Superior temporal gyrus (tissue), 1 donor: ENCODE results near the gene NBPF19.
A peak's percentile ranks its signal among the peaks of the same experiment; 100 is the strongest.
"Not testable (repeated sequence)": the region's sequence is repeated elsewhere in the genome, so short reads cannot be mapped to it uniquely, and the experiment has no call there.

Source experiments
- DNase-seq: peaks from one replicate; pipeline ENCODE4 v3.0.0-alpha.2; 2016; ENCODE audit errors: extremely low spot score

NBPF19 gene, protein sequence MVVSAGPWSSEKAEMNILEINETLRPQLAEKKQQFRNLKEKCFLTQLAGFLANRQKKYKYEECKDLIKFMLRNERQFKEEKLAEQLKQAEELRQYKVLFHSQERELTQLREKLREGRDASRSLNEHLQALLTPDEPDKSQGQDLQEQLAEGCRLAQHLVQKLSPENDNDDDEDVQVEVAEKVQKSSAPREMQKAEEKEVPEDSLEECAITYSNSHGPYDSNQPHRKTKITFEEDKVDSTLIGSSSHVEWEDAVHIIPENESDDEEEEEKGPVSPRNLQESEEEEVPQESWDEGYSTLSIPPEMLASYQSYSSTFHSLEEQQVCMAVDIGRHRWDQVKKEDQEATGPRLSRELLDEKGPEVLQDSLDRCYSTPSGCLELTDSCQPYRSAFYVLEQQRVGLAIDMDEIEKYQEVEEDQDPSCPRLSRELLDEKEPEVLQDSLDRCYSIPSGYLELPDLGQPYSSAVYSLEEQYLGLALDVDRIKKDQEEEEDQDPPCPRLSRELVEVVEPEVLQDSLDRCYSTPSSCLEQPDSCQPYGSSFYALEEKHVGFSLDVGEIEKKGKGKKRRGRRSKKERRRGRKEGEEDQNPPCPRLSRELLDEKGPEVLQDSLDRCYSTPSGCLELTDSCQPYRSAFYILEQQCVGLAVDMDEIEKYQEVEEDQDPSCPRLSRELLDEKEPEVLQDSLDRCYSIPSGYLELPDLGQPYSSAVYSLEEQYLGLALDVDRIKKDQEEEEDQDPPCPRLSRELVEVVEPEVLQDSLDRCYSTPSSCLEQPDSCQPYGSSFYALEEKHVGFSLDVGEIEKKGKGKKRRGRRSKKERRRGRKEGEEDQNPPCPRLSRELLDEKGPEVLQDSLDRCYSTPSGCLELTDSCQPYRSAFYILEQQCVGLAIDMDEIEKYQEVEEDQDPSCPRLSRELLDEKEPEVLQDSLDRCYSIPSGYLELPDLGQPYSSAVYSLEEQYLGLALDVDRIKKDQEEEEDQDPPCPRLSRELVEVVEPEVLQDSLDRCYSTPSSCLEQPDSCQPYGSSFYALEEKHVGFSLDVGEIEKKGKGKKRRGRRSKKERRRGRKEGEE (N-terminal part only)

GRCh38 chr1:149474745-149475144 is at the start of gene NBPF19:
TSS of gene NBPF19 (plus strand) at chr1:149475045. CDS start at chr1:149475933, 888 bp downstream.
- not testable (repeated sequence) for DNase-seq

DNA sequence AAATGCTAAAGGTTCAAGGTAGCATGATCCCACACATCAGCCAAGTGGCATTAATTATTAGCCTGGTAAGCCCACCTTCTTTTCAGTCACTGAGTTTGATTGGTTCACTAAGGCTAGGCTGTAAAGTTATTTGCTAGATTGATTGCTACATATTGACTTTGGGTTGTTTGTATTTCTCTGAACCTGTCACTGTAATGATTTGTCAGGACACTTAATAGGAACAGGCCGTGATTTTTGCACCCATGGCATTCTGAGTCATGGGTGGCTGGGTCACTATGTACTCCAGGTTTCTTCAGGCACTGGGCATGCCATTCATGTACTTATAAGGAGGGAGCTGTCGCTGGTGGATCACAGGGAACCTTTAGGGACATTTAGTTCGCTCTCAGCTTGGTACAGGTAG is 46.5 kb upstream of the NBPF19 start:
- not testable (repeated sequence) for DNase-seq

DNA sequence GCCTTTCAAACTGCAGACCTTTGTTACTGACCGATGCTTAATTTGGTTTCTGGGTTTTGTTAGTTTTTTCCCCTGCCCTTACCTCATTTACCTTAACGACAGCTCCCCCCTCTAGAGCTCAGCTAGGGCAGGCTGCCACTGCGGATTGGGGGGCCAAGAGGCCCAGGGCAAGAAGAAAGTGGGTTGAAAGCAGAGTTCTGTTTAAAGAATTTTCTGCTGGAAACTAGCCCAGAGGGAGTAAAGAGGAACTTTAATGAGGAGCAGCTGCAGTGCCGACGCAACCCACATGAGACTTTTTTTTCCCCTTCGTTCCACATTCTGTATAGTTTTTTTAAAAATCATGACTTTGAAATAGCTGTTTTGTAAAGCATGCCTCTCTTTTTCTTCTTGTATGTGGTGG is 29.4 kb upstream of the NBPF19 start:
- DNase-seq: peak; percentile 9

- DNase-seq: not testable (repeated sequence)
Observed at GRCh38 chr1:149452196-149452595, 22.6 kb upstream of the NBPF19 start.

DNA sequence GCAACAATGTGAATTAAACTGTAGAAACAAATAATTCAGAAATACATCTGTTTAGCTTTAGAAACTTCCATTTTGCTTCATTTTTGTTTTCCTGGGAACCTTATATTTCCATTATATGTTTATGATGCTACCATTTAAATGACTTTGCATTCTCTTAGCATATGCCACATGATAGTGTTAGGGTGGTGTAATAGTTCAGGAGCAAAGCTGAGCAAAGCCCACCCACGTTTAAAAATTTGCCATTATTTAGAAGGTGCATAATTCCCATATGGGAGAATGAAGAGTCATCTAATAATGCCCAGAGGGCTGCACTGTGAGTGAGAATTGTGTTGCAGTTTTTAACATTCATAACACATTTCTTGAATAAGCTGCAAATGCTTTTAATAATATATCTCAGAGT is 22.2 kb upstream of the NBPF19 start:
- not testable (repeated sequence) for DNase-seq

DNA sequence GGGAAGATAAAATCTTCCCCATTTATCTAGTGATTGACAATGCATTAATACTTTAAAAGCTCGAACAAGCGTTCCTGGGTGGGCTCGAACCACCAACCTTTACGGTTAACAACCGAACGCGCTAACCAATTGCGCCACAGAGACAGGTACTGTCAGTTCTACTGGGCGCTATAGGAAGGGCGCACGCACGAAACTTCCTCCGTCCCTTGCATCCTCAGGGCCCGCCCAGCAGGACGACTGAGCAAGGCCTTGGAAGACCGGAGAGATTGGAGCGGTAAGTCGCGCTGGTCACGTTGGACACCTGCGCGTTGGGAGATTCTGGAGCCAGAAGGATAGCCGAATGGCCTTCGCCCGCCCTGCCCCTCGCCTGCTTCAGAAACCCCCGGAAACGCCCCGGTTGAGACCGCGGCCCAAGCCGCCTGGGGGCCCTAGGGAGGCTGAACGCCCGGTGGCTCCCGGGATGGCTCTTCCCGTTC is 83.5 kb downstream of the NBPF19 start:
- peak; percentile 42 for DNase-seq

DNA sequence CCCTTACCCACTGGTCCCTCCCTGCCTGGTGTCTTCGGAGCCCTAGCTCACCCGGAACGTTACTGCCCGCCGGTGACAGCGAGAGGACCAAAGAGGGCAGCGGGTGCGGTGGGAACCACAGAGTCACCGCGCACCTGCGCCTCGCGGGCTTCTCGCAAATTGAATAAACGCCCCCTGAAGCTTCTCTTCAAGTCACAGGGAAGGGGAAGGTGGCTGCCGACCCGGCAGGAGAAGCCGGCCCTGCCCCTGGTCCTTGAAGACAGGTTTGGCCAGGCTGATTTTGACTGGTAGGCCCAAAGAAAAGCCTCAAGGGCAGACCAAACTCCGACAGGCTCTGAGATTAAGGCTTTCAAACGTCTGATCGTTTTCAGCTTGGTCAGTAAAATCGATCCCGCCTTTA is 87.0 kb downstream of the NBPF19 start:
- DNase-seq: not testable (repeated sequence)

DNA sequence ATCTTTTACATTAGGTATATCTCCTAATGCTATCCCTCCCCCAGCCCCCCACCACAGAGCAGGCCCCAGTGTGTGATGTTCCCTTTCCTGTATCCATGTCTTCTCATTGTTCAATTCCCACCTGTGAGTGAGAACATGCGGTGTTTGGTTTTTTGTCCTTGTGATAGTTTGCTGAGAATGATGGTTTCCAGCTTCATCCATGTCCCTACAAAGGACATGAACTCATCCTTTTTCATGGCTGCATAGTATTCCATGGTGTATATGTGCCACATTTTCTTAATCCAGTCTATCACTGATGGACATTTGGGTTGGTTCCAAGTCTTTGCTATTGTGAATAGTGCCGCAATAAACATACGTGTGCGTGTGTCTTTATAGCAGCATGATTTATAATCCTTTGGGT is 90.6 kb downstream of the NBPF19 start:
- not testable (repeated sequence) for DNase-seq

GRCh38 chr1:149572763-149573162 is 97.9 kb downstream of the NBPF19 start:
- not testable (repeated sequence) for DNase-seq

GRCh38 chr1:149585592-149585991 is 110.7 kb downstream of the NBPF19 start:
- not testable (repeated sequence) for DNase-seq
